HUES64 (cell line): Measurements from ENCODE around the gene GLI2.
A peak's percentile ranks its signal among the peaks of the same experiment; 100 is the strongest.

Experiments
- H3K27ac ChIP-seq: 2 replicates; pipeline ENCODE4 v1.7.0; 2013; ENCODE audit warnings: low read depth, low read length, inconsistent platforms
- H3K27me3 ChIP-seq: 2 replicates; pipeline ENCODE4 v1.6.1; 2013; ENCODE audit warnings: mild to moderate bottlenecking, low read length; ENCODE audit not compliant: insufficient read depth
- H3K36me3 ChIP-seq: 2 replicates; pipeline ENCODE4 v1.6.1; 2013; ENCODE audit warnings: mild to moderate bottlenecking, low read length; ENCODE audit not compliant: insufficient read depth
- H3K4me1 ChIP-seq: 2 replicates; pipeline ENCODE4 v1.6.1; 2013; ENCODE audit warnings: mild to moderate bottlenecking, low read length, moderate library complexity; ENCODE audit not compliant: insufficient read depth
- H3K4me3 ChIP-seq: 2 replicates; pipeline ENCODE4 v1.5.1; 2013; ENCODE audit warnings: mild to moderate bottlenecking, low read length, moderate library complexity
- H3K9ac ChIP-seq: 2 replicates; pipeline ENCODE4 v1.6.1; 2013; ENCODE audit warnings: mild to moderate bottlenecking, low read depth, low read length
- H3K9me3 ChIP-seq: 2 replicates; pipeline ENCODE4 v1.6.1; 2013; ENCODE audit warnings: low read depth, low read length; ENCODE audit not compliant: insufficient read depth
- WGBS: fragments of 150-250, 120-280 bp; methylation state at CpG from one replicate; pipeline ENCODE4 v1.1.7; 2013; ENCODE audit warnings: missing lambda C conversion rate; 5-methylcytosine and 5-hydroxymethylcytosine counted together

Gene GLI2

DNA sequence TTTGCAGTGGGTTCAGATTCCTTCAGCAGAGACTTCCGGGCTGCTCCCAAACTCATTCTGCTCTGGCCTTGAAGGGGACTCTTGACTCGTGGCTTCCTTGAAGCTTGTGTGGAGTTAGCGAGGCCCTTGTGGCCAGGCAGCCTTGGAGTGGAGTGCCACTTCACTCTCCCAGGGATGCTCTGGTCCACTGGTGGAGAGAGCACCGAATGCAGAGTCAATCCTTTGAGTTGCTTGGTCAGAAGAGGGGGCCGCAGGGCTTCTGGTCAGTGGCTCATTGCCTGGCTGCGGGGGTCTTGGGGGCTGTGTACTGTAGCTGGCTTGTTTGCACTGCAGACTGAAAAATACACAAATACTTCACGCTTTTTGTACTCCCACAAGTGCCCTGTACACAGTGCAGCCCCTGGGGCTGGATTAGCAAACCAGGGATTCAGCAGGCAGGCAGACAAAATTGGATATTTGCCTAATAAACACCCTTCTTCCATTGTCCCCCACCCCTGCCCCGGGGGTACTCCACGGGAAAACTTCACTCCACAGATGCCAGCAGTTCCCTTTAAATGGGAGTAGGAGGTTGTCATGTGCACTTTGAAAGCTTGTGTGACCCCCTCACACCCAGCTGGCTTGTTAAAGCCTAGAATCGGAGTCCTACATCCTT lies 3.2 kb downstream of the GLI2 start:
- Histone ChIP-seq H3K27ac (peak overlapping the region; percentile 97; the same call in 1 of the 2 replicates), H3K9me3 (no peaks in the 10 kb centered on the region), H3K4me1 (peaks cover 50% of the 10 kb centered on the region), H3K9ac (peak overlapping the region; percentile 46), H3K36me3 (no peaks in the 10 kb centered on the region), H3K27me3 (no peaks in the 10 kb centered on the region), H3K4me3 (peak overlapping the region; percentile 89)
- WGBS = 26% methylated on average over 10 of the region's 10 CpGs

DNA sequence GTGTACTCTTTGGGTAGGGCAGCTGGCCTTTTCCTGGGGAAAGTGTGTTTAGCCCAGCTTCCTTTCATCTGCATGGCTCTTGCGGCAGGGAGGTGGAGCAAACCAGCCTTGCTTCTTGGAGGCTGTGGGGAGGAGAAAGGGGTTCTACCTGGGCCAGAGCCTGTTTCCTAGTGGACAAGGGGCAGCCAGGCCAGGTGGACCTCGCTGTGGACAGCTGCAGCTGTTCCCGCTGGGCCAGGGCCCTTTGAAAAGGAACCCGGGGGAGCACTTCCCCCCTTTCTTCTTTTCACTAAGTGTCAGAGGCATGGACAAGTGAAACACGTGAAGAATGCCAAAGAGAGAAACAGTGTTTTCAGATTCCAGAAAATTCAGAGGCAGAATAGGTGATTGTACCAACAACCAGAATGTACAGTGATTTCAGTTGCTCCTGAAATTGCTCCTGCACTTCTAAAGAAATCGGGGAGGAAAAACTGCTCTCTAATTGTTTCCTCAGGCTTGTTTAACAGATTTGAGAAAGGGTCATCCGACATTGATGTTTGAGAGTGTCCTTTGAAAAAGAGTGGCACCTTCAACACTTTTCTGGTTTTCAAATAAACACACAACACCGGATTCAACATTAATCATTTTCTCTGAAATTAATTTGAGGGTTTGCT lies 3.9 kb downstream of the GLI2 start:
- peak overlapping the region; percentile 46 for H3K9ac ChIP-seq
- WGBS = 5% methylated on average over 7 of the region's 8 CpGs
- H3K27ac ChIP-seq = peak overlapping the region; percentile 97; the same call in 1 of the 2 replicates
- H3K36me3 ChIP-seq = no peaks in the 10 kb centered on the region
- peak overlapping the region; percentile 89 for H3K4me3 ChIP-seq
- peaks cover 53% of the 10 kb centered on the region for H3K4me1 ChIP-seq
- no peaks in the 10 kb centered on the region for H3K9me3 ChIP-seq
- H3K27me3 ChIP-seq = no peaks in the 10 kb centered on the region

DNA sequence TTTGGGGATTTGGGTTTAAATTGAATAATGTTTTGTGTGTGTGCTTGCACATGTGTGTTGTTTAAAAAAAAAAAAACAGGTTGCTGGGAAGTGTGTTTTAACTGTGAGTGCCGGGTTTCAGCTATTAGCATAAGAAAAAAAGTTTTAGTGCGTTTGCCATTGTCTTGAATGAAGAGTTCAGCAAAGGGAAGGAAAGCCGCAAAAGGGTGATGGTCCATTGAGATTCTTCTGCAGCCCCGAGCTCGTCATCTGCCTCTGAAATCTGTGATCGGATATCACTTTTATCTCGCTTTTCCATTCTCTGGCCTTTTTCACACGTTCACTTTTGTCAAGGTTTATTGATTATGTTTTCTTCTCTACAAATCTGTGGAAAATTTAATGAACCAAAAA lies 4.7 kb downstream of the GLI2 start:
- H3K4me3 ChIP-seq = peak overlapping the region; percentile 89

DNA sequence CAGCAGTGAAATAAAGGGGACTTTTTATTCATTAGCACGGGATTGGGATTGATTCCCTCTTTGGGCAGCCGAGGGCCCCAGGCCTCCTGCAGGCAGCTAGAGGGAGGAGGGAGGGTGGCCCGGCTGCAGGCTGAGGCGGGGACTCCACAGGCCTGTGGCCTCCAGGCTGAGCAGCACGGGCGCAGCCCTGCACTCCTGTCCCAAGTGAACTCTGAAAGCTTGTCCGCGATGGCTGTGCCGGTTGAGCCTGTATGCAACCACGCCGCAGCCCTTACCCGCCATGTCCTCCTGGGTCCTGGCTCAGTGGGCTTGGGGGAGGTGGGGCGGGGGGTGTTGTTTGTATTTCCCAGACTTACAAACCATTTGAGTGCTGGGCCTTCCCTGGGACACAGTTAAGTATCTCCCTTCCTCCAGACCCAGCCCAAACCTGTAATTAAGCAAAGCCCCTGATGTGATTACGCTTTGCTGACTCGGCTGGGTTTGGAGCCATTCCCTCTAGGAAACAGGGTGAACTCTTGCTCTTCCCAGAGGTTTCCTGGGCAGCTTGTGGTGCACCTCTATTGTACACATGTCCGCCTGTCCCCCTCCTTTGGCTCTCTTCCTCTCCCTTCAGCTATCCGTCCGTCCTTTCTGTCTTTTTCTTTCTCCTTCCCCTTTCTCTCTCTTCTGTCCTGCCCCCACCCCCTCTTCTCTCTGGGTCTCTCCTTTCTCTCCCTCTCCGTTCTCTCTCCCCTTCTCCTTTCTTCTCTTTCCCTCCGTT lies 5.3 kb downstream of the GLI2 start:
- Histone ChIP-seq H3K27me3 (no peaks in the 10 kb centered on the region), H3K9ac (peak overlapping the region; percentile 83), H3K9me3 (no peaks in the 10 kb centered on the region), H3K27ac (peak overlapping the region; percentile 97), H3K4me3 (peak overlapping the region; percentile 89), H3K4me1 (peaks cover 49% of the 10 kb centered on the region), H3K36me3 (no peaks in the 10 kb centered on the region)
- 3% methylated on average over 19 of the region's 20 CpGs for WGBS

More for the DNA sequence above, 4.7 kb downstream of the GLI2 start:
- Histone ChIP-seq H3K9ac (peak overlapping the region; percentile 83), H3K27ac (peak overlapping the region; percentile 97), H3K9me3 (no peaks in the 10 kb centered on the region), H3K27me3 (no peaks in the 10 kb centered on the region), H3K36me3 (no peaks in the 10 kb centered on the region), H3K4me1 (peaks cover 49% of the 10 kb centered on the region)
- 2% methylated on average over 8 of the region's 8 CpGs for WGBS

DNA sequence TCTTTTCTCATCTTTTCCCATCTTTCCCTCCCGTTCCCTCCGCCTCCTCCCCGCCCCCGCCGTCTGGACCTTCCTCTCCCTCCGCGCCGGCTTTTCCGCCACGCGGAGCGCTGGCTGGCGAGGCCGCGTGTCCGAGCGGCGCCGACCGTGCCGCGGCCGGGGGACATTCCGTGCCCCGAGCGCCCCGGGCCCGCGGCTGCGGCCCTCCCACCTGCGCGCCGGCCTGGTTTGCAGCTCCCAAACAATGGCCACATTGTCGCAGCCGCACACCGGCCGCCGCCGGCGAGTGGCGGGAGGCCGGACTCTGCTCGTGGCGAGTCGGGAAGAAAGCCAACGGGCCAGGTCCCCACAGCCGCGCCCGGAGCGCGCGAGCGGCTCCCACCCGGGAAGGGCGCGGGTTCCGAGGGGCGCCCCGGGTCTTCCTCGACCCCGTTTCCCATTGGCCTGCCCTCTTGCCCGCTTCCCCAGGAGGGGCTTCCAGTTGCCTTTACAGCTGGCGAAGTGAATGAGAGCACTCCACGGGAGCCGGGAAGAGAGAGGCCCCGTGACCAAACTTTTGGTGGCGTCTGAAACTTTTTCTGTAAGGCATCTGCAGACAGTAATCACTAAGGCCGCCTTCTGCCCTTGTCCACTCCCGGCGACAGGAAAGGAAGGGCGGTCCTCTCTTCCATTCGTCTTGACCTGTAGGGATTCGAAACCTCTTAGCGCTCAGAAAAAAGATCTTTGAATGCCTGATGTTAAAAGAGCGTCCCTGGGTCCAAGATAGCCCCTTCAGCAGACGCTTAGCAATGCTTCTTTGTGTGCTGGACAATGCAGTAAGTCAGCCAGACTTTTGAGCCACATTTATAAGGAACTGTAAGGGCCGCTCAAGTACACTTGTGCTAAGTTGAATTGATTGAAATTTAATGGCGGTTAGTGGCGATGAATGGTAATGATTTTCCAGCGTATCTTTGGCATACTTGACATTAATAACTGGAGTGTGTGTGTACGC lies 6.2 kb downstream of the GLI2 start:
- Histone ChIP-seq H3K36me3 (no peaks in the 10 kb centered on the region), H3K27ac (peak overlapping the region; percentile 97), H3K9ac (peak overlapping the region; percentile 83), H3K9me3 (no peaks in the 10 kb centered on the region), H3K4me3 (peak overlapping the region; percentile 89), H3K4me1 (peaks cover 49% of the 10 kb centered on the region), H3K27me3 (no peaks in the 10 kb centered on the region)
- 6% methylated on average over 81 of the region's 81 CpGs for WGBS

DNA sequence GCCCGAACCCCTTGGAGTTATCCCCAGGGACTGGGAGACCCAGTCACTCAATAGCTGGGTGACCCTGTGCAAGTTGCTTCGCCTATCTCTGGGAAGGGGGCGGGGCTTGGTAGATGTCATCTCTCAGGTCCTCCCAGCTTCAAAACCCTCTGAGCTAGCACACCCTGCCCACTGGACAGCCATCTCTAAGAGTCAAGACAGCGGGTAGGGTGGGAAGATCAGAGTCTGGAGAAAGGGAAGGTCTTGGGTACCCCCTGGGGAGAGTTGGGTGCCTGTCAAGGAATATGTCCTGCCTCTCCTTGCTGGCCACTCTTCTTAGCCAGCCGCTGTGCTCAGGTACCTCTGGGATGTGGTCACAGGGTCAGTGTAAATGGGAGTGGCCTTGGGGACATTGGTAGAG lies 8.0 kb downstream of the GLI2 start:
- no peaks in the 10 kb centered on the region for H3K9me3 ChIP-seq
- 97% methylated on average over 5 of the region's 5 CpGs for WGBS

DNA sequence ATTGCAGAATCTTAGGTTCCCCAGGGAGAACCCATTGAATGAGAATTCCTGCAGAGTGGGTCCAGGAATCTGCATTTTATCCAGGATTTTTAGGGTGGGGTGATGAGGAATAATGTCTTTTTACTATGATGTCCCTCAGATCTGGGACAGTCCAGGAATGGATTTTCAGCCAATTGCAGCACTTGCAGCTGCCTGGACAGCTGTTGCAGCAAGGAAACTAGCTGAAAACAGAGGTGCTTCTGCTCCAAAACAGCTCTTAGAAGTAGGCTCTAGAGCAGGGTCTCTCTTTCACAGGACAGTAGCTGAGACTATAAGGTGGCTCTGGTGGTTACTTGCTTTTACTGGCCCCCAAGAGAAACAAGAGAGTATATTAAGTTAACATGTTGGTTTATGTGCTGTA lies 9.1 kb downstream of the GLI2 start:
- H3K36me3 ChIP-seq = no peaks in the 10 kb centered on the region
- no peaks in the 10 kb centered on the region for H3K9me3 ChIP-seq
- no peaks in the 10 kb centered on the region for H3K27me3 ChIP-seq
- no peak overlapping the region for H3K27ac ChIP-seq
- H3K4me1 ChIP-seq = peaks cover 48% of the 10 kb centered on the region
- H3K9ac ChIP-seq = no peak overlapping the region
- no peak overlapping the region for H3K4me3 ChIP-seq

More for the DNA sequence above, 8.0 kb downstream of the GLI2 start:
- no peak overlapping the region for H3K4me3 ChIP-seq
- no peaks in the 10 kb centered on the region for H3K36me3 ChIP-seq
- no peaks in the 10 kb centered on the region for H3K27me3 ChIP-seq
- peaks cover 48% of the 10 kb centered on the region for H3K4me1 ChIP-seq
- no peak overlapping the region for H3K27ac ChIP-seq
- H3K9ac ChIP-seq = no peak overlapping the region

DNA sequence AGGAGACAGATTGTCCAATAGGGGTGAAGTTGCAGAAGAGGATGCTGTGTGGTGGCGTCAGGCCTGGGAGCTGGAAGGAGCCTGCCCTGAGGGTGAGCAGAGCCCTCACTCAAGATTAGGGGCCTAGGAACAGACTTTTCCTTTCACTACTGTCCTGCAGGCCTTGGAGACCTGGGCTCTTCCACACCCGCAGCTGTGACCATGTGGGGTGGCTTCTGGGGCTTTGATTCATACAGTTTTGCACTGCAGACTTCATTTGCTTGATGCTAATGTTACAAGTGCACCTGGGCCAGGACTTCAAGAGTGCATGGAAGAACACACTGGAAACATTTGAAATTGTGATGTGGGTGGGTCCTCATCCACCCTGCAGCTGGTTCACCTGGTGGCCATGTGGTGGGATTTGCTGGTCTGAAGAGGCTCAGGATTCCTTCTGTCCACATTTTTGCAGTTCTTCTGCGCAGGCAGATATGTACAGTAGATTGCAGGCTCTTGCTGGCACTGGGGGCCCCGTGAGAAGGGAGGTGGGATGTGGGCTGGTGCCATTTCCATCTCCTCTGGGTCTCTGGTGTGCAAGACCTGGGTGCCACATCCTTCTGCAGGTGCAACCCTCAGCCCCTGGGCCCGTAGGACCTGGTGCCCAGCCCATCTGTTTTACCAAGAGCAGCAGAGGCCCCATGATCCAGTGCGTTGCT lies 9.9 kb downstream of the GLI2 start:
- H3K4me1 ChIP-seq = peaks cover 50% of the 10 kb centered on the region
- no peak overlapping the region for H3K9ac ChIP-seq
- H3K27me3 ChIP-seq = no peaks in the 10 kb centered on the region
- H3K9me3 ChIP-seq = no peaks in the 10 kb centered on the region
- no peaks in the 10 kb centered on the region for H3K36me3 ChIP-seq
- WGBS = 94% methylated on average over 6 of the region's 6 CpGs
- no peak overlapping the region for H3K27ac ChIP-seq
- H3K4me3 ChIP-seq = no peak overlapping the region

DNA sequence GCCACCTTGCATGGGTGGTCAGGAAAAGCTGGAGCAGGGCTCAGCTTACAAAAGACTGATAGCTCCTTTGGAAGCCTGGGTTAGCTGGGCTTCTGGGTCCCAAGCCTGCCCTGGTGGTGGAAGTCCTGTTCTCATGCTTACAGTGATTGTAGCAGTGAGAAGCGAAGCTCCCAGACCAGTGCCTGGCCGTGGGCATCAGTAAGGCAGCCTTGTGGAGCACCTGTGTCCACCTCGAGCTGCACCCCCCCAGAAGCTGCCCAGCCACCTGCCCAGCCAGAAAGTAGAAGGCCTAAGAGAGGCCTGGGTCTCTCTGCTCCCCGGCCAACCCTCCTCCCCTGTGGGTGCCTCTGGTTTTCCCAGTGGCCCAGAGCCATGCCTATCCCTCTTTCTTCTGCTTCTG lies 10.5 kb downstream of the GLI2 start:
- Histone ChIP-seq H3K9ac (no peak overlapping the region), H3K4me3 (no peak overlapping the region), H3K4me1 (peaks cover 55% of the 10 kb centered on the region), H3K27ac (no peak overlapping the region), H3K9me3 (no peaks in the 10 kb centered on the region), H3K36me3 (no peaks in the 10 kb centered on the region), H3K27me3 (no peaks in the 10 kb centered on the region)
- WGBS = 91% methylated on average over 4 of the region's 4 CpGs

DNA sequence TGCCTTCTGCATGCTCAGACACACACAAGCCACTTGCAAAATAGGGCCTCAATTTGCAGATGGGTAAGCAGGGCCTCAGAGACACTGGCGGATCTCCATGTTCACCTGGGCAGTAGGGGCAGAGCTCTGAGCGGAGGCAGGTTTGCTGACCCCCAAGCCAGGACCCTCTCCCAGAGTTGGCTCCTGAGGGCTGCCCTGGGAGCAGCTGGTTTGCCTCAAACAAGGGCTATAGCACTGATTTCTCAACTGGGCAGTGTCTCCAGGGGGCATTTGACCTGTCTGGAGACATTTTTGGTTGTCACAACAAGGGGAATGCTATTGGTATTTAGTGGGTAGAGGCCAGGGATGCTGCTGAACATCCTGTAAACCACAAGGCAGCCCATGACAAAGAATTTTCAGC lies 11.6 kb downstream of the GLI2 start:
- H3K9ac ChIP-seq = no peak overlapping the region
- H3K9me3 ChIP-seq = no peaks in the 10 kb centered on the region
- H3K4me3 ChIP-seq = no peak overlapping the region
- peaks cover 53% of the 10 kb centered on the region for H3K4me1 ChIP-seq
- 94% methylated on average over 2 of the region's 2 CpGs for WGBS
- H3K27ac ChIP-seq = no peak overlapping the region
- peaks cover 5% of the 10 kb centered on the region; the same call in 1 of the 2 replicates for H3K36me3 ChIP-seq
- H3K27me3 ChIP-seq = no peaks in the 10 kb centered on the region
